ENCODE measurements around the gene NF2.

GRCh38 chr22:29593923-29594322 is 9.5 kb upstream of the NF2 start:
- TF ChIP-seq CTCF (IDR thresholded peaks at IDR 0.05) (no peak), POLR2A (IDR thresholded peaks at IDR 0.05) (no peak)

Measured in Peyer's patch (tissue), 4 donors.